Measurements from ENCODE around the gene CDC42BPA. TPM values are rescaled to one million over a fixed set of nuclear protein-coding genes. Genes with fewer than 3 reads are reported as not detected.

CDC42BPA gene
- total RNA-seq, 1 donor from 2014 or later: 40.3 TPM

DNA sequence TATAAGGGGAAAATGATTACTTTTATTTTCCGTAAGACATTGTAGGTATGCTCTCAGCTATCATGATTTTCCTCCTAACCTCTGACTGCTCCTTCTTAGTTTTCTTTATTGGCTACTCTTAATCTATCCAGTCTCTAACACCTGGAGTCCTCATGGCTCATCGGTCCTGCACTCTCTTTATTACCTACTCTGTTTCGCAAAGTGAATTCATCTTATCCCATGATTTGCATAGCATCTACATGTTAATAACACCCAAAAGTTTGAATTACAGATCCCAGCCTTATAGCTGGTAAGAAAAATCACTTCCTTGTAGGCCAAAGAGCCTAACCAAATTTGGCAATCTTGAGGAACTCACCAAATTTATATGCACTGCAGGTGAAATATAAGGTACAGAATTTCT lies 136.3 kb downstream of the CDC42BPA start:
- H3K9me3 ChIP-seq: no peaks in the 10 kb centered on the region
- intact Hi-C loops (cut with DNase I): no loop called here
- no peaks in the 10 kb centered on the region for H3K4me1 ChIP-seq
- no peak overlapping the region for H3K4me3 ChIP-seq
- H3K27ac ChIP-seq: no peak overlapping the region
- TF ChIP-seq, protein P1, sequence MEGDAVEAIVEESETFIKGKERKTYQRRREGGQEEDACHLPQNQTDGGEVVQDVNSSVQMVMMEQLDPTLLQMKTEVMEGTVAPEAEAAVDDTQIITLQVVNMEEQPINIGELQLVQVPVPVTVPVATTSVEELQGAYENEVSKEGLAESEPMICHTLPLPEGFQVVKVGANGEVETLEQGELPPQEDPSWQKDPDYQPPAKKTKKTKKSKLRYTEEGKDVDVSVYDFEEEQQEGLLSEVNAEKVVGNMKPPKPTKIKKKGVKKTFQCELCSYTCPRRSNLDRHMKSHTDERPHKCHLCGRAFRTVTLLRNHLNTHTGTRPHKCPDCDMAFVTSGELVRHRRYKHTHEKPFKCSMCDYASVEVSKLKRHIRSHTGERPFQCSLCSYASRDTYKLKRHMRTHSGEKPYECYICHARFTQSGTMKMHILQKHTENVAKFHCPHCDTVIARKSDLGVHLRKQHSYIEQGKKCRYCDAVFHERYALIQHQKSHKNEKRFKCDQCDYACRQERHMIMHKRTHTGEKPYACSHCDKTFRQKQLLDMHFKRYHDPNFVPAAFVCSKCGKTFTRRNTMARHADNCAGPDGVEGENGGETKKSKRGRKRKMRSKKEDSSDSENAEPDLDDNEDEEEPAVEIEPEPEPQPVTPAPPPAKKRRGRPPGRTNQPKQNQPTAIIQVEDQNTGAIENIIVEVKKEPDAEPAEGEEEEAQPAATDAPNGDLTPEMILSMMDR (IDR thresholded peaks at IDR 0.05): no peak
- no peaks in the 10 kb centered on the region for H3K27me3 ChIP-seq (ENCODE audit: low read depth)
- ATAC-seq (no peak), DNase-seq (no peak)
- H3K36me3 ChIP-seq: no peaks in the 10 kb centered on the region

DNA sequence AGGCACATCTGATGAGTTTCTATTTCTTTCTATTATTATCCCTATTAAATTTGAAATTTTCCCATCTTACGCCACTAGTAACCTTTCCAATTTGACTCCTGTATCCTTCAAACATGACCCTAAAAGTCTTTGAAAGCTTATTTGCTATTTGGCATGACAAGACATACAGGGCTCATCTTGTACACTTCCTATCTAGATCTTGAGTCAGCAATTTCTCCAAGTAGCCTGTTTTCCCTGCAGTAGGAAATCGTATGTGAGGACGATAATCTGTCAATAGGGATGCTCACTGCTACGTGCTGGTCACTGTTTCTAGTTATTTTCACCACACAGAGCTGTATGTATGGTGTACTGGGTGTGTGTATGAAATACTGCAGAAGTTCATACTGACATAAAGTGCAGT lies 142.7 kb downstream of the CDC42BPA start:
- ATAC-seq (no peak), DNase-seq (no peak)
- Histone ChIP-seq H3K36me3 (no peaks in the 10 kb centered on the region), H3K4me1 (no peaks in the 10 kb centered on the region), H3K27me3 (ENCODE audit: low read depth) (no peaks in the 10 kb centered on the region), H3K9me3 (no peaks in the 10 kb centered on the region), H3K27ac (no peak overlapping the region), H3K4me3 (no peak overlapping the region)
- intact Hi-C loops (cut with DNase I): no loop called here
- TF ChIP-seq, protein P1 (IDR thresholded peaks at IDR 0.05): no peak

- TF ChIP-seq, protein P1 (IDR thresholded peaks at IDR 0.05): no peak
- intact Hi-C loops (cut with DNase I): no loop called here
- no peak for DNase-seq
Observed at GRCh38 chr1:227174164-227174563, 144.1 kb downstream of the CDC42BPA start.

DNA sequence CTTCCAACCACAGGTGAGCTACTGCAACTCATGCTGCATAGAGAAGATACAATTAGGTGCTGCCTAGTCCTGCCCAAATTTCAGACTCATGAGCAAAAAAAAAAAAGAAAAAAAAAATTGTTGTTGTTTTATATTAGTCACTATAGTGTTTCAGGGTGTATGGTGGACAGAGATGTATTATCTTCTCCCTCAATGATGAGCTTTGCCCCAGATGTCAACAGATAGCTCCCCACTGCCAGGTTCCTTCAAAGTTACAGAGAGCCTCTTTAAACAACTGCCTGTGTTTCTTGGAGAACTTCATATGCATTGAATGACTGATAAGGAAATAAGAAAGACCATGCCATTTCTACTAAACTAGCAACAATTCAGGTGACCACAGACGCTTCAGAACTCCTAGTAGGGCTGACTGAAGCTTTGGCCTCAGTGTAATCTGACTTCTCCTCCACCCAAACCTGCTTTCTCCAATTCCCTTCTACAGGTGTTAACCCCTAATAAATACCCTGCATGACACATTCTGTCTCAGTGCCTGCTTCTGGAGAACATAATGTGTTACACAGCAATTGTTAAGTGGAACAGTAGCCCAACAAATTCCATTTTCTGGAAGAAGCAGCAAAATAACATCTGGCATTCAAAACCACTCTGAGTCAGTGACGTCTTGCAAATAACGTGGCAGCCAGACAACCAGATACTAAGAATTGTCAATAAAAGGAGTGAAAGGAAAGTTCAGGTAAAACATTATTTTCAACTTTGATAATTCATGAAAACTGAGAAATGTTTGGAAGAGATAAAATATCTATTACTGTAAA lies 147.7 kb downstream of the CDC42BPA start:
- Histone ChIP-seq H3K4me1 (no peaks in the 10 kb centered on the region), H3K4me3 (no peak overlapping the region), H3K36me3 (no peaks in the 10 kb centered on the region), H3K9me3 (no peaks in the 10 kb centered on the region), H3K27ac (no peak overlapping the region), H3K27me3 (ENCODE audit: low read depth) (no peaks in the 10 kb centered on the region)
- intact Hi-C loops (cut with DNase I): no loop called here
- DNase-seq (no peak), ATAC-seq (no peak)
- TF ChIP-seq, protein P1 (IDR thresholded peaks at IDR 0.05): no peak

More at GRCh38 chr1:227174164-227174563, 144.1 kb downstream of the CDC42BPA start:
- Histone ChIP-seq H3K27me3 (ENCODE audit: low read depth) (no peaks in the 10 kb centered on the region), H3K4me3 (no peak overlapping the region), H3K36me3 (no peaks in the 10 kb centered on the region), H3K4me1 (no peaks in the 10 kb centered on the region), H3K27ac (no peak overlapping the region), H3K9me3 (no peaks in the 10 kb centered on the region)
- no peak for ATAC-seq

DNA sequence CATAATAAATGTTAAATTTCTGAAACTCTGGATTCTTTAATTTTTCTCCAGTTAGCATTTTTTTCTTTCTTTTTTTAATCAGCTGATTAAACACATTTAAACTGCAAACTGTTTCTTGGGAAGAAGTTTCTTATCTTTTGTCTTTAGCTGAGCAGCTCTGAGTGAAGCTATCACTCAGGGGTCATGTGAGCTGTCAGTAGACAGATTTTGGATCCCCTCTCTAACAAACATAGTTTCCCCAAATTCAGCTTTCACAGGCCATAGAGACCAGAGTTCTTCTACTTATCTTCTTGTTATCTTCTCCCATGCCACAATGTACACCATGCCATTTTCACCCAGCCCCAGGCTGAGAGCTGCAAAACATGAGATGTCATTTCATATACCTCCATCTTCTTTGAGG lies 148.9 kb downstream of the CDC42BPA start:
- no peak for DNase-seq
- H3K9me3 ChIP-seq: no peaks in the 10 kb centered on the region
- no peaks in the 10 kb centered on the region for H3K4me1 ChIP-seq
- no peak overlapping the region for H3K4me3 ChIP-seq
- H3K27ac ChIP-seq: no peak overlapping the region
- no peaks in the 10 kb centered on the region for H3K36me3 ChIP-seq
- TF ChIP-seq, protein P1 (IDR thresholded peaks at IDR 0.05): no peak
- intact Hi-C loops (cut with DNase I): no loop called here
- ATAC-seq: no peak
- no peaks in the 10 kb centered on the region for H3K27me3 ChIP-seq (ENCODE audit: low read depth)
